Measurements from ENCODE around the gene TTLL13. TPM values are rescaled to one million over a fixed set of nuclear protein-coding genes. Genes with fewer than 3 reads are reported as not detected.

The TTLL13 gene
- total RNA-seq, 1 experiment from 2014 or later, result 1.0 TPM

DNA sequence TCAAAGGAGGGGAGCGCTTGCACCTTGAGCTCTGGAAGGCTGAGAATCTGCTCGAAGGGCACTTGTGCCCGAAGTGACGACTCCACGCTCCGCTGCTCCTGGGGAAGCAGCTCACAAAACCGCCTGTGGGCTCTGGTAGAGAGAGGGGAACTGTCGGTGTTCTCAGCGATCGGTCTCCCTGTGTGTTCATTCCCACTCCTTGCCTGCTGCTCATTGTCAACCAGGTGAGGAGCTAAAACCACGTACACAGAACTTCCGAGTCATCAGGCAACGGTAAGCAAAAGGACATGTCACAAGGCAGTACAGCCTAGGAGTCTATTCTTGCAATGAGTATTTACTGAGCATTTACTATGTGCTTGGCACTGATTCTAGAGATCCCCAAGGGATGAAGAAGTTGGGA is 17.2 kb upstream of the TTLL13 start:
- TF ChIP-seq SP1 (IDR thresholded peaks at IDR 0.05; ENCODE audit: low read depth) (no peak), CEBPB (IDR thresholded peaks at IDR 0.05; ENCODE audit: low read depth) (no peak)
- TF ChIP-seq, protein P1, sequence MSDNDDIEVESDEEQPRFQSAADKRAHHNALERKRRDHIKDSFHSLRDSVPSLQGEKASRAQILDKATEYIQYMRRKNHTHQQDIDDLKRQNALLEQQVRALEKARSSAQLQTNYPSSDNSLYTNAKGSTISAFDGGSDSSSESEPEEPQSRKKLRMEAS (IDR thresholded peaks at IDR 0.05), result no peak
- H3K9ac ChIP-seq (ENCODE audit: low read length), result peak overlapping the region; percentile 85
- ChIA-PET RAD21 (ENCODE audit: low non-redundant PET in 1 of 2, low total read pairs in 2 of 2, uncharacterized antibody in 2 of 2, unreplicated experiment in 2 of 2) (interaction anchor here in 1 of 2 experiments (1.3 kb wide), 1 partner anchor 89 kb away, joined by 3 read pairs; no protein-coding TSS in a partner anchor), CTCF (interaction anchor here (1.9 to 2.7 kb wide), 3 partner anchors 11 to 88 kb away, joined by 9 to 26 read pairs (median 15); no protein-coding TSS in a partner anchor), POLR2A (interaction anchor here (1.4 kb wide), 1 partner anchor 20 kb away, joined by 4 read pairs; no protein-coding TSS in a partner anchor)
- H2AFZ ChIP-seq (ENCODE audit: low read depth, low read length, poor library complexity, severe bottlenecking), result no peak overlapping the region
- BruUV-seq (replicated peaks), result no TSS peak
- no peaks in the 10 kb centered on the region for H3K9me3 ChIP-seq (ENCODE audit: control insufficient read depth in 1 of 2, insufficient read depth in 1 of 2, low read depth in 1 of 2, low read length in 2 of 2)
- no peak overlapping the region for H3K27ac ChIP-seq (ENCODE audit: low read depth, low read length)
- H3K9me2 ChIP-seq (ENCODE audit: insufficient read depth), result no peaks in the 10 kb centered on the region
- peaks cover 15% of the 10 kb centered on the region for H3K79me2 ChIP-seq (ENCODE audit: insufficient read depth, low read length)
- no peak for DNase-seq (ENCODE audit: low read depth, low spot score)
- intact Hi-C loops (cut with micrococcal nuclease), result no loop called here
- H3K4me2 ChIP-seq (ENCODE audit: low read length), result peak overlapping the region; percentile 89
- H3K27me3 ChIP-seq (ENCODE audit: insufficient read depth, low read length), result no peaks in the 10 kb centered on the region
- peaks cover 18 to 34% of the 10 kb centered on the region in 2 experiments for H3K36me3 ChIP-seq (ENCODE audit: control insufficient read depth in 1 of 2, insufficient read depth in 2 of 2, low read length in 2 of 2)
- no peaks in the 10 kb centered on the region for H4K20me1 ChIP-seq (ENCODE audit: insufficient read depth)
- no peak for ATAC-seq
- H3K4me3 ChIP-seq (replicated peaks in 1 of 2; ENCODE audit: low read depth in 1 of 2, low read length in 2 of 2), result peak overlapping the region; percentile 67 to 87
- peaks cover 9 to 43% of the 10 kb centered on the region in 2 experiments; a peak in 3 of 4 replicates for H3K4me1 ChIP-seq (ENCODE audit: control insufficient read depth in 1 of 2, insufficient read depth in 2 of 2, low read length in 2 of 2)

DNA sequence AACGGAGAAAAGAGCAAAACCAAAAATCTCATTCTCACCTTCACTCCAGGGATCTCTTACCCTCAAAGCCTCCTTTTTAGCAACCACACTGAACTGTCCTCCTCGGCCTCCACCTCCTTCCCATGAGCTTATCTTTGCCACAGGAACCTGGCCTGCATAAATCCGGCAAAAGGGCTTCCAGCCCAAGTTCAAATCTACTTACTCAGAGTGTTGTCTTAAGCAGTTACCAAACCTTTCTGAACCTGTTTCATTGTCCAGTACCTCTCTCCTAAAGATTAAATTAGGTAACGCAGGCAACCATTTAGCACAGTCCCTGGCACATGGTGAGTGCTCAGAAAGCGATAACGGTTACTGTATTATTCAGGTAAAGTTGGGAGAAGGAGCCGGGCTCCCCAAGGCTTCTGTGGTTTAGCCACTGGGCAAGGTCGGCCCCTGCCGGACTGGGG is 16.4 kb upstream of the TTLL13 start:
- ChIA-PET CTCF (interaction anchor here (0.7 to 2.7 kb wide), 9 partner anchors 10 to 146 kb away, joined by 3 to 26 read pairs (median 5); partner anchors contain the start of gene TTLL13), POLR2A (interaction anchor here (0.9 to 1.9 kb wide), 6 partner anchors 10 to 88 kb away, joined by 3 to 9 read pairs (median 5); no protein-coding TSS in a partner anchor), RAD21 (ENCODE audit: low non-redundant PET in 1 of 2, low total read pairs in 2 of 2, uncharacterized antibody in 2 of 2, unreplicated experiment in 2 of 2) (interaction anchor here in 1 of 2 experiments (1.3 kb wide), 2 partner anchors 17 to 90 kb away, joined by 3 to 6 read pairs; no protein-coding TSS in a partner anchor)
- Histone ChIP-seq H4K20me1 (ENCODE audit: insufficient read depth) (no peaks in the 10 kb centered on the region), H2AFZ (ENCODE audit: low read depth, low read length, poor library complexity, severe bottlenecking) (no peak overlapping the region), H3K4me1 (ENCODE audit: control insufficient read depth in 1 of 2, insufficient read depth in 2 of 2, low read length in 2 of 2) (peaks cover 9 to 49% of the 10 kb centered on the region in 2 experiments; a peak in 3 of 4 replicates), H3K9ac (ENCODE audit: low read length) (peak overlapping the region; percentile 85), H3K79me2 (ENCODE audit: insufficient read depth, low read length) (peaks cover 15% of the 10 kb centered on the region), H3K9me2 (ENCODE audit: insufficient read depth) (no peaks in the 10 kb centered on the region), H3K27me3 (ENCODE audit: insufficient read depth, low read length) (no peaks in the 10 kb centered on the region), H3K4me2 (ENCODE audit: low read length) (peak overlapping the region; percentile 89), H3K9me3 (ENCODE audit: control insufficient read depth in 1 of 2, insufficient read depth in 1 of 2, low read depth in 1 of 2, low read length in 2 of 2) (no peaks in the 10 kb centered on the region), H3K4me3 (replicated peaks in 1 of 2; ENCODE audit: low read depth in 1 of 2, low read length in 2 of 2) (peak overlapping the region; percentile 67 to 87), H3K36me3 (ENCODE audit: control insufficient read depth in 1 of 2, insufficient read depth in 2 of 2, low read length in 2 of 2) (peaks cover 14 to 30% of the 10 kb centered on the region in 2 experiments), H3K27ac (ENCODE audit: low read depth, low read length) (peak overlapping the region; percentile 69)
- TF ChIP-seq ZFX (IDR thresholded peaks at IDR 0.05), result no peak
- no peak for TF ChIP-seq EZH2phosphoT487 (IDR thresholded peaks at IDR 0.05; ENCODE audit: borderline replicate concordance)
- no peak for TF ChIP-seq SP1 (IDR thresholded peaks at IDR 0.05; ENCODE audit: low read depth)
- TF ChIP-seq, protein P2, sequence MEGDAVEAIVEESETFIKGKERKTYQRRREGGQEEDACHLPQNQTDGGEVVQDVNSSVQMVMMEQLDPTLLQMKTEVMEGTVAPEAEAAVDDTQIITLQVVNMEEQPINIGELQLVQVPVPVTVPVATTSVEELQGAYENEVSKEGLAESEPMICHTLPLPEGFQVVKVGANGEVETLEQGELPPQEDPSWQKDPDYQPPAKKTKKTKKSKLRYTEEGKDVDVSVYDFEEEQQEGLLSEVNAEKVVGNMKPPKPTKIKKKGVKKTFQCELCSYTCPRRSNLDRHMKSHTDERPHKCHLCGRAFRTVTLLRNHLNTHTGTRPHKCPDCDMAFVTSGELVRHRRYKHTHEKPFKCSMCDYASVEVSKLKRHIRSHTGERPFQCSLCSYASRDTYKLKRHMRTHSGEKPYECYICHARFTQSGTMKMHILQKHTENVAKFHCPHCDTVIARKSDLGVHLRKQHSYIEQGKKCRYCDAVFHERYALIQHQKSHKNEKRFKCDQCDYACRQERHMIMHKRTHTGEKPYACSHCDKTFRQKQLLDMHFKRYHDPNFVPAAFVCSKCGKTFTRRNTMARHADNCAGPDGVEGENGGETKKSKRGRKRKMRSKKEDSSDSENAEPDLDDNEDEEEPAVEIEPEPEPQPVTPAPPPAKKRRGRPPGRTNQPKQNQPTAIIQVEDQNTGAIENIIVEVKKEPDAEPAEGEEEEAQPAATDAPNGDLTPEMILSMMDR (IDR thresholded peaks at IDR 0.05 in 2 of 3, conservative IDR thresholded peaks at IDR 0.05 in 1 of 3; ENCODE audit: borderline replicate concordance in 1 of 3, insufficient read depth in 1 of 3, low read depth in 2 of 3, low read length in 2 of 3), result peak in 1 of 3 experiments; percentile 34; a peak in 1 of 6 replicates
- TF ChIP-seq EZH2 (IDR thresholded peaks at IDR 0.05), result no peak
- TF ChIP-seq RAD21 (IDR thresholded peaks at IDR 0.05; ENCODE audit: low read depth), result no peak
- TF ChIP-seq TCF7L2 (IDR thresholded peaks at IDR 0.05; ENCODE audit: borderline replicate concordance, extremely low read depth, insufficient read depth, insufficient read length), result no peak
- no TSS peak for BruUV-seq (replicated peaks)
- intact Hi-C loops (cut with micrococcal nuclease), result no loop called here
- DNase-seq (ENCODE audit: low read depth, low spot score) (no peak), ATAC-seq (no peak)
